COLO829 (cell line): ENCODE measurements around the gene FTO.

Experiments
- DNase-seq: peaks from one replicate; pipeline ENCODE4 v3.0.0; 2012; ENCODE audit warnings: low spot score

FTO gene

GRCh38 chr16:53901408-53901807 lies 197.5 kb downstream of the FTO start:
- DNase-seq, result no peak

DNA sequence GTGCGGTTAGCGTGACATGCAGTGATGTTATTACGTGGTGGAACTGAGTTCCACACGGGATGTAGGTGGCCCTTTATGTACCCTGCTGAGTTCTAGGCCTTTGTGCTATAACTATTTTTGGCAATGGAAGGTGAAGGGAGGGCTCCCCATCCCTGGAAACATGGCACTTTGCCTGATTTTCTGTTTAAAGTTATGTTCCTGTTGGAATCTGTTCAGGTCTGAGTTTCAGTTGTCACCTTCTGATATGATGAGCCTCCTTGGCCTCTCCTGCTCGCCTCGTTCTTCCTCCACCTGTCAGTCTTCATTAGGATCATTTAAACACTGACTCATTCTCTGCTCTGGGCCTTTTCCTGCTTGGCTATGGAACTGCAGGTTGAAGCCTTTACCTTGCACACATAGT lies 200.6 kb downstream of the FTO start:
- no peak for DNase-seq

DNA sequence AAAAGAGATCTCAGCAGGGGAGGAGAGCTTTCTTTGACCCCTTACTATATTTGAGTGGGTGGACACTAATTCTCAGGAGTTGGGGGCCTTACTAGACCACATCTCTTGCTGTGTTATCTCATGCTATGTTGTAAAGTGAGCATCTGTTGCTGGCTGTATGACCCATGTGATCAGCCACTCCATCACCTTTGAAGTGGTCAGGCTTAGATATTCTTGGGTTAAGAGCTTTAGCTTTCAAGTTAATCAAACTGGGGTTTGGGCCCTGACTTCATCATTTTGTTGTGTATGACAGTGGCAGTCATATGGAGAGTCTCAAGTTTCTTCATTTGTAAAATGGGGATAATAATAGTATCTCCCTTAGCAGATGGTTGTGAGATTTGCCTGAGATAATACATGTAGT lies 201.1 kb downstream of the FTO start:
- no peak for DNase-seq

DNA sequence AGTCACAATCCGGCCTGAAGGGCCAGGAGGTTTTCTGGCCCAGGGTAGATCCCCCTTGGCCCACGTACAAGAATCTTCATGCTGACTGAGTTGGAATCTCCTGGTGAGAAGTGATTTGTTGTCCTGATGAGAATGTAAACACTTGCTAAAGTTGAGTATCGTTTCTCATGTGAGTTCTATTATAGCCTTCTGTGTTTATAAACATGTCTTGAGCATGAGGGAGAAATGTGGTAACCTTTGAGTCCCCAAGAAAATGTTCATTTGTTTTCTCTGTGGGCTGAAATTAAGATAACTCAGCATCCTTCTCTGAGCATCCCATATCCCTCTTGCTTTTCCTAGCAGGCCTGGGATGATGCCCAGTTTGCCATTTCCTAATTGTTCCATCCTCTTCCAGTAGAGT lies 204.8 kb downstream of the FTO start:
- DNase-seq, result no peak

GRCh38 chr16:53910990-53911389 lies 207.0 kb downstream of the FTO start:
- DNase-seq, result no peak

GRCh38 chr16:53911513-53911912 lies 207.6 kb downstream of the FTO start:
- no peak for DNase-seq

DNA sequence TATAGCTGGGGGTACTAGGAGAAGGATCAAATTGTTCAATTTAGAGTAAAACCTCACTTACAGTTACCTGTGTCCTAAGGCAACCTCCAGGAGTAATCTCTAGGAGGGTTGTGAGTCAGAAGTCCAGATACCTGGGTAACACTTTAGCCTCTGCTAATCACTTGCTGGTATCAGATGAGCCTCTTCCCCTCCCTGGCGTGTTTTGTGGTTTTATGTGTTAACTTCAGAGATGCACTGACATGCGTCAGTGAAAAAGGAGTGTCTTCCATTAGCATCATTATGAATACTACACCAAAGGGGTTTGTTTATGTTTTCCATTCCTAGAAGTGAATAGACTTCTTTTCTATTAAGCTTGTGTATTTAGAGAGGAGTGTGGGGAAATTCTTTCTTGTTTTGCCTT lies 208.2 kb downstream of the FTO start:
- DNase-seq, result no peak

GRCh38 chr16:53913099-53913870 lies 209.3 kb downstream of the FTO start:
- peak; percentile 85 for DNase-seq

DNA sequence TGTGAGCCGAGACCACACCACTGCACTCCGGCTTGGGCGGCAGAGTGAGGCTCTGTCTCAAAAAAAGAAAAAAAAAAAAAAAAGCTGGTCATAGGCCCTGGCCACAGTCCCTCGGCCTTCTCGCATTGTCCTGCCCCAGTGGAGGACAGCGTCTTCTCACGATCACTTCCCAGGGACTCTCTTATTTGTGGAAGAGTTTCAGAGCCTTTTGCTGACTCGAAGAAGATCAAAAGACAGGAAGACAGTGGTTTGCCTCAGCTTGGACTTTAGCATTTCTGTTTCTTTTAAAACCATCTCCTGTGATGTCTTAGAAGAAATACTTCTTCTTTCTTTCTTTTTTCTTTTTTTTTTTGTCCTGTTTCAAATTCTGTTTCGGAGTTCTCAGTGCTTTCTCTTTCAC lies 210.0 kb downstream of the FTO start:
- DNase-seq, result no peak

DNA sequence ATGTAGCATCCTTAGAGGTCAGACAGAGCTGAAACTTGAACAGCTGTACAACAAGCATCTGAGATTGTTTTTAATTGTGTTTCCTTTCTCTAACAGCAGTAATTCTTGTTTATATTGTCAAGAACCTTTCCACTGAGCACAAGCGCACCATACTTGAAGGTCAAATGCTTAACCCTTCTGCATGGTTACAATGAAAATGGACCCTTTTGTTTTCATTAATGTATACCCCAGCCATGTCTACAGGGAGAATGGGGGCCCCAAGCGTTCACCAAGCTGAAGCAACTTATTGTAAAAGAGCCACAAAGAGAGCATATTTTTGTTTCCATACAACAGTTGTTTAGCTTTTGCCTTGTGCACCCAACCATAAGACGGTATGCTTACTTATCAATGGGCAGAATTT lies 210.8 kb downstream of the FTO start:
- no peak for DNase-seq

DNA sequence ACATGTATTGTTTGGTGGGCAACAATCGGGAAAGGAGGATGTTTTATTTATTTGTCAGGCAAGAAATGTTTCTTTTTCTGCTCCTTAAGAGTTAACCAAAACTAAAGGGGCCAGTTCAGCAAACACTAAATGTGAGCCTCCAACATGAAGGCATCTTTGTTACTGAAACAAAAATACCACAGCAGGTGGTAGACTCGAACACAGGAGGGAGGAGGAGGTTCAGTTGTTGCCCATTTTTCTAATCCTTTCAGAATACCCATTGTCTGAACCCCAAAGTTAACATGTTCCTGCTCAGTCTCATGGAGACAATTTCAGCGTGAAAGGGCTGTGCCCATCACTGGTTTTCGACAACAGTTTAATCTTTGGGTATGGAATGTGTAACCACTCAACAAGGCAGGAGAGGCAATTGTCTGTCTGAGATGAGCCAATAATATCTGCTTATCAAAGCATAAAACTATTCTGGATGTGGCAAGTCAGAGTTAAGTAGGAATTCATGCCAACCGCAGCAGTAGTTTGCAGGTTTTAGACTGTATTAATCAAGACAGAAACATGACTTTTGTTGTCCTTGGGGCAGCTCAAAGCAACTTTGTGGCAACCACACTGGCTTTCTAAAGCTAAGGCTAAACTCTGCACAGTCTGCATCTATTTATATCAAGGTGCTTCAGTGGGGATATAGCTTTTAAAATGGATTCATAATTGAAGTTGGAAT lies 211.7 kb downstream of the FTO start:
- DNase-seq, result no peak

DNA sequence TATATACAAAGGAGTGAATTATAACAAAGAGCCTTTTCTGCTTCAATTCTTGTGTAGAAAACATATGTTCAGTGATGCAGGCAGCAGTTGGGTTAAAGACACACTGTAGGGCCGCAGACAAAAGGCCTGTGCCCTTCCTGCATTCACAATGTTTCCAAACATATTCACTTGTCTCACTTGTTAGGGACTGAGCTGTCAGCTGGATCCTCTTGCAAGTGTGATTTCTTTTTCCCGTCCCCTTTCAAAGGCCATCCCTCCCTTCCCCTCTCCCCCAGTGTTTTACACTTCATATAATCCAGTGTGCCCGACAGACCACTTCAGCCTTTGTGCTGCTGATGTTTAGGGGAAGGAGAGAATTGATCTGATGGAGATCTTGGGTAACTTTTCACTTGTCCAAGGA lies 217.0 kb downstream of the FTO start:
- DNase-seq, result no peak

- no peak for DNase-seq
These were observed 218.3 kb downstream of the FTO start for GRCh38 chr16:53922067-53922806.

- no peak for DNase-seq
These were observed 219.0 kb downstream of the FTO start for GRCh38 chr16:53922807-53923571.

- DNase-seq, result peak; percentile 36
These were observed 220.6 kb downstream of the FTO start for GRCh38 chr16:53924331-53925106.

GRCh38 chr16:53925107-53925410 lies 221.1 kb downstream of the FTO start:
- no peak for DNase-seq

DNA sequence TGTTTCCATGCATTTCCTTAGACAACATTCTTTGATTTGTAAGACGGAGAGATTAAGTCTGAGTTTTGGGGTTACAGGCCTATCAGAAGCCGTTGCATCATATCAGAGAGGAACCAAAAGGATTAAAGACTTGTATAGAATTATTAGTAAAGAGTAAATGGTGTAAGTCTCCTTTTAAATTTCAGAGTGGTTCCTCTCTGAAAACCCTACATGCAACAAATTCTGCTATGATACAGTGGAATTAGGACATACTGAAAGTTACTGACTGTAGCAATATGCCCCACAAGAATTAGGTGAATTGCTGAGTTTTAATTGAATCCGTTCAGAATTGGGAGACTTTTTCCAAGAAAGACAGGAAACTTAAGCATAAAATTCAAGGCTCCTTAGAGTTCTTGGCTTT lies 221.6 kb downstream of the FTO start:
- no peak for DNase-seq

DNA sequence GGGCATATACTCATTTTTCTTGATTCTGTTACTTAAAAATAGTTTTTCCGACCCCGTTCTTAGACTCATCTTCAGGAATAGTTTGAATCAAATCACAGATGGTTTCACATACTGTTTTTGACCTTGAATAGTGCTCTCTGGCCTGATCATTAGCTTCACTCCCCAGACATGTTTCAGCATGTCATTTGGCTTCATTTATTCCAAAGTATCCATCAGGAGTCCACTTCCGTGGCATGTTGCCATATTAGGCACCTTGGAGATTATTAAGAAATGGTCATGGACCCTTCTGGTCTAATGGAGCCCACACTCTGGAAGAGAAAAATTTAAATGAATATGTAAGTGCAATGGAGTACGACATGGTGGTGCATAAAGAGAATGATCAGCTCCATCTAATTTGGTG lies 222.3 kb downstream of the FTO start:
- DNase-seq, result no peak

DNA sequence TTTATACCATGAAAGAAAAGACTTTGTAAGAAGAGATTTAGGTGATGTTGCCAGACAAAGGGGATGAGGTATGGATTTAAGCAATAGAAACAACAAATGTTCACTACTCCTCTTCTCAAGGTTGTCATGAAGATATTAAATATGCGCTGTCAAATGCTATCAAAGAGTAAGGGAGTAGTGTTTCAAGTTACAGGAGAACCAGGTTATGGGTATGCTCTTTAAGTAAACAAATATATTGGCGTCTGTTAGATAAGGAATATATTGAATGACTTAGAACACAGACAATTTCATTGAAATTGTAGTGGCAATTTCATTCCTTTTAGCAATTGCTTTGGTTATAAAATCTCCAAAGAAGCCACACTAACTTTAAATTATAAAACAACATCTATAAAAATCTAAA lies 229.0 kb downstream of the FTO start:
- DNase-seq, result no peak

DNA sequence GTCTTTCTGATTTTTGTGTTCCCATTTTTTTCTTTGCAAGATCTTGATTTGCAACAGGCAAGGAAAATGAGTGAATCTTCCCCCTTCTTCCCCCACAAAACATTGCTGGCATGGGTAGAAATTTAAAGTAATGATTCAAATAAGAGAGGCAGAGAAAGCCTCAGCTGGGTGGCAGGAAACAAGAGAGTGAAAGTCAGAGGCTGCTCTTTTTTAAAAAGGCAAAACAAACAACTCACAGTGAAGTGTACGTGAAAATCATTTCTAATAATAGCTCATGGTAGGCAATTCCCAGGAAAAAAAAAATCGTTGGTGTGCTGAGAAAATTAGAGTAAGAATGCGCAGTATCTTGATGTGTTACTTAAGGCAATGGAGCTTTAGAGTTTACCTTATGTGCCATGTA lies 229.5 kb downstream of the FTO start:
- no peak for DNase-seq

- DNase-seq, result no peak
These were observed 232.1 kb downstream of the FTO start for GRCh38 chr16:53936052-53936451.

DNA sequence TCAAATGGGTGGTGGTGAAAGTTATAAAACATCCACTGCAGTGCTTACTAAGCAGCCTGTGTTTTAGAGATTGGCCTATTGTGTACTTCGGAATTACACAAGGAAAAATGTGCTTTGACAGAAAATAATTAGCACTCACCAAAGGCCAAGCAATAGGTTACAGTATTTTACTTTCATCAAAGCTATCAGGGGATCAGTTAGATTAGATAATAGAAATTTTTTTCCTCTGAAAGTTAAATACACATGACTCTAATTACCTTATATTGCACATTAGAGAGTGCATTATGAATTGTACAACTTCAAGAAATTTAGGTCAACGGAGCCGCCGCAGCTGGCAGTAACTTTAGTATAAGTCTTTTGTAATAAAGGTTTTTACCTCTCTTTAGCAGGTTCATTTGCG lies 232.6 kb downstream of the FTO start:
- DNase-seq, result no peak
